NT2/D1 (cell line): Measurements from ENCODE around the gene MSL3.

Source experiments
- DNase-seq: peaks from one replicate; pipeline ENCODE4 v3.0.0-alpha.2; 2011; ENCODE audit warnings: low read depth, low spot score
- H3K27me3 ChIP-seq: 2 replicates; pipeline ENCODE4 v1.6.0; 2011; ENCODE audit warnings: mild to moderate bottlenecking; ENCODE audit not compliant: insufficient read length, insufficient read depth
- H3K36me3 ChIP-seq: 2 replicates; pipeline ENCODE4 v1.6.1; 2011; ENCODE audit warnings: mild to moderate bottlenecking, low read length, mixed read lengths; ENCODE audit not compliant: insufficient read depth, insufficient read length
- H3K4me1 ChIP-seq: 2 replicates; pipeline ENCODE4 v1.5.1; 2011; ENCODE audit not compliant: insufficient read depth, insufficient read length
- H3K4me3 ChIP-seq: 2 replicates; pipeline ENCODE4 v1.5.1; 2011; ENCODE audit warnings: low read depth; ENCODE audit not compliant: insufficient read length
- H3K9ac ChIP-seq: 2 replicates; pipeline ENCODE4 v1.6.0; 2011; ENCODE audit warnings: low read depth; ENCODE audit not compliant: insufficient read length
- H3K9me3 ChIP-seq: 2 replicates; pipeline ENCODE4 v1.5.1; 2011; ENCODE audit warnings: mild to moderate bottlenecking, low read length; ENCODE audit not compliant: insufficient read depth
- SUZ12 ChIP-seq: IDR thresholded peaks from 2 replicates; pipeline ENCODE4 v1.6.1; 2011; ENCODE audit not compliant: insufficient read length, insufficient read depth; ENCODE audit errors: extremely low read depth
- YY1 ChIP-seq: IDR thresholded peaks from 2 replicates; pipeline ENCODE4 v1.6.1; 2011; ENCODE audit not compliant: insufficient read length, insufficient read depth
- ZNF274 ChIP-seq: IDR thresholded peaks from 2 replicates; pipeline ENCODE4 v1.6.1; 2011; ENCODE audit warnings: mild to moderate bottlenecking, low read depth, low read length

Gene MSL3, protein sequence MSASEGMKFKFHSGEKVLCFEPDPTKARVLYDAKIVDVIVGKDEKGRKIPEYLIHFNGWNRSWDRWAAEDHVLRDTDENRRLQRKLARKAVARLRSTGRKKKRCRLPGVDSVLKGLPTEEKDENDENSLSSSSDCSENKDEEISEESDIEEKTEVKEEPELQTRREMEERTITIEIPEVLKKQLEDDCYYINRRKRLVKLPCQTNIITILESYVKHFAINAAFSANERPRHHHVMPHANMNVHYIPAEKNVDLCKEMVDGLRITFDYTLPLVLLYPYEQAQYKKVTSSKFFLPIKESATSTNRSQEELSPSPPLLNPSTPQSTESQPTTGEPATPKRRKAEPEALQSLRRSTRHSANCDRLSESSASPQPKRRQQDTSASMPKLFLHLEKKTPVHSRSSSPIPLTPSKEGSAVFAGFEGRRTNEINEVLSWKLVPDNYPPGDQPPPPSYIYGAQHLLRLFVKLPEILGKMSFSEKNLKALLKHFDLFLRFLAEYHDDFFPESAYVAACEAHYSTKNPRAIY

DNA sequence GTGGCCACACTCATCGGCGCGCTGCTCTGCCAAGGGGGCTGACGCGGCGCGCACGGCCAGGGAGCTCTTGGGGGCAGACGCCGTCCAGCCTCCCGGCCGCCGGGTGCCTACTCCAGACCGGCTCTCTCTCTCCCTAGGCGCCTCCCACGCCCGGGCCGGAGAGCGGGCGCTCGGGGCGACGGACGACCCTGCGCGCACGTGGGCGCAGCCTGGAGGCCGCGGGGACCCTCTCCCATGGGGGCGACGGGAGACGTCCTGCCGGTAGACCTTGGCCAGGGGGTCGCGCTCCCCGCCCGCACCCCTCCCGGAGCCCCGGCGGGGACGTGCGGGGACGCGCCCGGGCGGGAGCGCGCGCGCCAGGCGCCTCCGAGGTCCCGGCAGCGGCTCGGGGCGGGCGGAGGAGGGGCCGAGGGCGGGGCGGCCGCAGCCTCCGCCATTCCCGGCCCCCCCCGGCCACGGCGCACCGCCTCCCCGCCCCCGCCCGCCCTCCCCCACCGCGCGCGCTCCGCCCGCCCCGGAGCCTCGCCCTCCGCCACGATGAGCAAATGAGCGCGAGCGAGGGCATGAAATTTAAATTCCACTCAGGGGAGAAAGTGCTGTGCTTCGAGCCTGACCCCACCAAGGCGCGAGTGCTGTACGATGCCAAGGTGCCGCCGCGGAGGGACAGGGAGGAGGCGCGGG lies at the start of gene MSL3:
Gene MSL3 (plus strand): TSS at position 519 of the 681 bp plus-strand sequence. CDS start 27 bp downstream, at position 546.
- no peaks in the 10 kb centered on the region for H3K9me3 ChIP-seq
- peaks cover 25% of the 10 kb centered on the region for H3K36me3 ChIP-seq
- no peak for DNase-seq
- H3K27me3 ChIP-seq = no peaks in the 10 kb centered on the region
- no peak for TF ChIP-seq YY1
- TF ChIP-seq SUZ12 = no peak
- TF ChIP-seq ZNF274 = no peak
- H3K9ac ChIP-seq = peak within 1 kb of the TSS; percentile 96
- H3K4me3 ChIP-seq = peak within 1 kb of the TSS; percentile 96
- H3K4me1 ChIP-seq = peaks cover 4% of the 10 kb centered on the region

DNA sequence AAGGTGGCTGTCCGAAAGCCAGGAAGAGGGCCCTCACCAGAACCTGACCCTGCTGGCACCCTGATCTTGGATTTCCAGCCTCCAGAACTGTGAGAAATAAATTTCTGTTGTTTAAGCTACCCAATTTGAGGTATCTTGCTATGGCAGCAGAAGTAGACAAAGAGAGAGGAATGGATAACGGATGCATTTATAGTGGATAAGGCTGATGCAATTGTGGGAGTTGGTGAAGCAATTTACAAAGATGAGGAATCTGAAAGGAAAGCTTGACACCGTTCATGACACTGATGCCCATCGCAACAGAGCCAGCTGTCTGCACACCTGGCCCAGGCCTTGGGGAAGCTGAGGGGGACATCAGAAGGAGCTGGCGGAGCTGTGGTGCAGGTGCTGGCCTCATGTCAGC lies 35.7 kb upstream of the MSL3 start:
- H3K9me3 ChIP-seq = no peaks in the 10 kb centered on the region
- no peaks in the 10 kb centered on the region for H3K27me3 ChIP-seq
- no peak overlapping the region for H3K4me3 ChIP-seq
- no peaks in the 10 kb centered on the region for H3K4me1 ChIP-seq
- H3K9ac ChIP-seq = no peak overlapping the region
- H3K36me3 ChIP-seq = no peaks in the 10 kb centered on the region
- no peak for TF ChIP-seq YY1
- no peak for TF ChIP-seq ZNF274
- no peak for TF ChIP-seq SUZ12
- no peak for DNase-seq

DNA sequence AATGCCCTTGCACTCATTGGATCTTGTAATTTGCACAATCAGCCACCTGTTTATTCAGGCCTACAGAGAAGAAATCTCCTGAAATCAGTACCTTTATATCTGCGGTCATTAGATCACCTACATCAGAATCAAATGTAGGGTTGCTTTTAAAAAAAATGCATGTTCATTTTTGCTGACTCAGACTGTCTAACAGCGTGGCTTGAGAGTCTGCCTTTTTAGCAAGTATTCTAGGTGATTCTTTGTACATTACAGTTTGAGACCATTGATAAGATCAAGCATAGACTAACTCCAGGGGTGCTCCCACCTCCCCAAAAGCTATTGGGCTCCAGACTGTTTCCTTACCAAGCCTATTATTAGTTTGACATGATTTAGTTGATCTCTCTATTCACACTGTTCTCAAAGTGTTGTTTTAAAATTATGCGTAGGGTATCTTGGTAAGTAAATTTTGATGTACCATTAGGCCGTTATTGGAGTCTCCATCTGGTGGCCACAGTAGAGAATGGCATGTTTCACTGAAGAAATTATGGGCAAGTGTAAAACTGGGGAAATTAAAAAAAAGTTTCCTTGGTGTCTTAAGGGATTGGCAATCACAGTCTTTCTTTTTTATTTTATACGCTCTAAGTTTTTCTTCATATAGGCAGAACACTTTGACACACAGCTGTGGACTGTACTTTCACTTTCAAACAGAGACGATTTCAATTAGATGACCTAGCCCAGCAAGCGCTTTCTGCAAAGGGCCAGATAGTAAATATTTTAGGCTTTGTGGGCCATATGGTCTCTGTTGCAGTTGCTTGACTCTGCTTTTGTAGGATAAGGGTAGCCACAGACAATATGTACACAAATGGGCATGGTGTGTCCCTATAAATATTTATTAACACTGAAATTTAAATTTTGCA lies 33.7 kb upstream of the MSL3 start:
- Histone ChIP-seq H3K27me3 (no peaks in the 10 kb centered on the region), H3K9me3 (no peaks in the 10 kb centered on the region), H3K4me3 (no peak overlapping the region), H3K9ac (no peak overlapping the region), H3K4me1 (no peaks in the 10 kb centered on the region), H3K36me3 (no peaks in the 10 kb centered on the region)
- DNase-seq = no peak
- no peak for TF ChIP-seq YY1
- TF ChIP-seq SUZ12 = no peak
- TF ChIP-seq ZNF274 = no peak

DNA sequence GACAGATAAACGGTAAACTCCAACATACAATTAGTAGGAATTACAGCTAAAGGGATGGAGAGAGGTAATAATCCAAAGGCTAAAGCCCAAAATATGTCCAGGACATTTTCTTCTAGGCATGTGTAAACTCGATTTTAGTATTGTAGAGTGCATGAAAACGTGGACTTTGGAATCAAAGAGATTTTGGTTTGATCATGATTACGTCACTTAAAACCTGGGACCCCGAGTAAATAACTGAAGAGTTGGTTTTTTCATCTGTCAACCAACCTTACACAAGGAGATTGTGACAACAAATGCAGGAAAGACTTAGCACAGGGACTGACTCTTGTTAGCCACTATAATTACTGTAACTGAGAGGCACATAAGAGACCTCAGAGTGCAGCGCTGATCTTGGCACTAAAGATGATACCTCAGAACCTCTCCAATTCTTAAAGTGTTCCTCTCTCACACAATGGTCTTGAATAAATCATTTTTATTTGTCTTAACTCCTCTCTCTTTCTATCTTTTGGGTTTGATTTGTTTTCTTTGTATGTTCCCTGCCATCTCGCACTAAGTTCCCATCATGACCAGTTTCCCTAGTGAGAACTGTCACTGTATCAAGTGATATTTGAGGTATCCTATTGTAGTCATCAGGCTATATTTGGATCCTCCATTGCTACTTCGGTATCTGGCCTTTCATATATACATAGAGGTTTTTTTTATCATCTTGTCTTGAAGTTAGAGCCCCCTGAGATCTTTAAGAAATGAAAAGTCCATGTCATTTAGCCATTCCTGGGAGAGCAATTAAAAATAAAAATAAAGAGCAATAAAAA lies 32.2 kb upstream of the MSL3 start:
- DNase-seq = no peak
- no peaks in the 10 kb centered on the region for H3K36me3 ChIP-seq
- no peaks in the 10 kb centered on the region for H3K9me3 ChIP-seq
- no peaks in the 10 kb centered on the region for H3K4me1 ChIP-seq
- no peak overlapping the region for H3K4me3 ChIP-seq
- no peak overlapping the region for H3K9ac ChIP-seq
- H3K27me3 ChIP-seq = no peaks in the 10 kb centered on the region
- TF ChIP-seq ZNF274 (no peak), YY1 (no peak), SUZ12 (no peak)

DNA sequence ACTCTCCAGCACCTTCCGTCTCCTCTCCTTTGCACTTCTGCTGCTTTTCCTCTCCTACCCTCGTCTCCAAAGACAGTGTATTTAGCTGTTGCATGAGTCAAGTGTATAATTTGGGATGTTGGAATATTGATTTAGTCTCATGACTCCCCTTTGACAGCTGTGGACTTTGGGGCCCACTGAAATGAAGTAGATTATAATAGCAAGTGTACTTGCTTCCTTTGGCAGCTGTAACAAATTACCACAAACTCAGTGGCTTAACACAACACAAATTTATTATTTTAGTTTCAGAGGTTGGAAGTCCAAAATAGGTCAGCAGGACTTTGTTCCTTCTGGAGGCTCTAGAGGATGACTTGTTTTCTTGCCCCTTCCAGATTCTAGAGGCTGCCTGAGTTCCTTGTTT lies 29.5 kb upstream of the MSL3 start:
- Histone ChIP-seq H3K9ac (no peak overlapping the region), H3K36me3 (no peaks in the 10 kb centered on the region), H3K4me1 (no peaks in the 10 kb centered on the region), H3K9me3 (no peaks in the 10 kb centered on the region), H3K27me3 (no peaks in the 10 kb centered on the region), H3K4me3 (no peak overlapping the region)
- no peak for DNase-seq
- TF ChIP-seq SUZ12 (no peak), YY1 (no peak), ZNF274 (no peak)

DNA sequence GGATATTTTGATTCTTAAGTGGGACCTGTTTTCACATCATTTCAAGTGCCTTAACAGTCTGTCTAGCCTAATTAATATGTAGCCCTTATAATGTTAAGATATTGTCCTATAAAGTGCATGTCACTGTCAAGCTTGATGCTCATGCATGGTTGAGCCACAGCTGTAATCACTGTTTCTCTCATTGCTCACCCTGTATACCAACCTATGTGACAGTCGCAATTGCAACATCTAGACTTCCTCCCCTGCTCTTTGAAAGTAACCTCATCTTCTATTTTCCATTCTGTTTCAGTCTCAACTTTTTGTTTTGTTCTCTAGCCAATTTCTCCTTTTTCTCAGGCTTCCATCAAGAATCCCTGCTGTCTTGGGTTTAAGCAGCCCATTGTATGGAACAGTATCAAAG lies 24.4 kb upstream of the MSL3 start:
- Histone ChIP-seq H3K4me1 (no peaks in the 10 kb centered on the region), H3K36me3 (no peaks in the 10 kb centered on the region), H3K9me3 (no peaks in the 10 kb centered on the region), H3K27me3 (no peaks in the 10 kb centered on the region), H3K4me3 (no peak overlapping the region), H3K9ac (no peak overlapping the region)
- no peak for DNase-seq
- no peak for TF ChIP-seq SUZ12
- TF ChIP-seq ZNF274 = no peak
- TF ChIP-seq YY1 = no peak
